Measurements from ENCODE around the gene CRYL1. TPM values are rescaled to one million over a fixed set of nuclear protein-coding genes. Genes with fewer than 3 reads are reported as not detected.

The CRYL1 gene
- total RNA-seq, 3 donors from 2014 or later (not counting 1 experiment from before 2014, with no cell fraction given), result 13.4 to 15.8 (median 14.9) TPM

- Histone ChIP-seq H3K9me3 (ENCODE audit: control insufficient read depth, insufficient read depth, low read length) (no peaks in the 10 kb centered on the region), H3K27ac (ENCODE audit: low read length) (no peak overlapping the region), H3K36me3 (ENCODE audit: control insufficient read depth, insufficient read depth, low read length) (no peaks in the 10 kb centered on the region), H3K27me3 (ENCODE audit: control insufficient read depth, insufficient read depth, low read length) (peaks cover 4% of the 10 kb centered on the region), H3K4me1 (ENCODE audit: control insufficient read depth, insufficient read depth, low read length) (peaks cover 11% of the 10 kb centered on the region), H3K4me3 (ENCODE audit: low read length) (no peak overlapping the region)
- Mint-ChIP-seq H3K36me3 (no peaks in the 10 kb centered on the region), H3K4me1 (peaks cover 12 to 23% of the 10 kb centered on the region in 2 donors), H3K27ac (no peak overlapping the region), H3K27me3 (ENCODE audit: low read depth in 2 of 2) (peaks cover 5 to 6% of the 10 kb centered on the region in 2 donors), H3K9me3 (no peaks in the 10 kb centered on the region), H3K4me3 (no peak overlapping the region)
- WGBS (ENCODE audit: insufficient coverage), result 91% methylated on average over 3 of the region's 3 CpGs
- no peak for TF ChIP-seq CTCF (IDR thresholded peaks at IDR 0.05)
- no peak for DNase-seq
- intact Hi-C loops (cut with micrococcal nuclease), result no loop called here
- no peak for ATAC-seq
Observed at GRCh38 chr13:20360041-20360491, 165.6 kb downstream of the CRYL1 start.

GRCh38 chr13:20359335-20359734 is 166.3 kb downstream of the CRYL1 start:
- ATAC-seq (no peak), DNase-seq (no peak)
- no peak overlapping the region for H3K27ac Mint-ChIP-seq
- H3K9me3 ChIP-seq (ENCODE audit: control insufficient read depth, insufficient read depth, low read length), result no peaks in the 10 kb centered on the region
- no peak overlapping the region for H3K4me3 Mint-ChIP-seq
- no peak for TF ChIP-seq CTCF (IDR thresholded peaks at IDR 0.05)
- WGBS (ENCODE audit: insufficient coverage), result 90% methylated on average over 5 of the region's 5 CpGs
- peaks cover 12 to 23% of the 10 kb centered on the region in 2 donors for H3K4me1 Mint-ChIP-seq
- no peak overlapping the region for H3K27ac ChIP-seq (ENCODE audit: low read length)
- H3K9me3 Mint-ChIP-seq, result no peaks in the 10 kb centered on the region
- no peaks in the 10 kb centered on the region for H3K36me3 Mint-ChIP-seq
- intact Hi-C loops (cut with micrococcal nuclease), result no loop called here
- no peaks in the 10 kb centered on the region for H3K36me3 ChIP-seq (ENCODE audit: control insufficient read depth, insufficient read depth, low read length)
- H3K27me3 ChIP-seq (ENCODE audit: control insufficient read depth, insufficient read depth, low read length), result peaks cover 4% of the 10 kb centered on the region
- H3K4me1 ChIP-seq (ENCODE audit: control insufficient read depth, insufficient read depth, low read length), result peaks cover 11% of the 10 kb centered on the region
- no peak overlapping the region for H3K4me3 ChIP-seq (ENCODE audit: low read length)
- H3K27me3 Mint-ChIP-seq (ENCODE audit: low read depth in 2 of 2), result peaks cover 6 to 12% of the 10 kb centered on the region in 2 donors

GRCh38 chr13:20358022-20358421 is 167.6 kb downstream of the CRYL1 start:
- H3K9me3 ChIP-seq (ENCODE audit: control insufficient read depth, insufficient read depth, low read length), result no peaks in the 10 kb centered on the region
- Mint-ChIP-seq H3K27me3 (ENCODE audit: low read depth in 2 of 2) (peaks cover 11 to 12% of the 10 kb centered on the region in 2 donors), H3K9me3 (no peaks in the 10 kb centered on the region), H3K36me3 (no peaks in the 10 kb centered on the region), H3K4me3 (no peak overlapping the region), H3K27ac (no peak overlapping the region), H3K4me1 (peaks cover 9 to 10% of the 10 kb centered on the region in 2 donors)
- H3K27ac ChIP-seq (ENCODE audit: low read length), result no peak overlapping the region
- WGBS (ENCODE audit: insufficient coverage), result 86% methylated on average over 8 of the region's 8 CpGs
- TF ChIP-seq CTCF (IDR thresholded peaks at IDR 0.05), result no peak
- intact Hi-C loops (cut with micrococcal nuclease), result no loop called here
- no peaks in the 10 kb centered on the region for H3K36me3 ChIP-seq (ENCODE audit: control insufficient read depth, insufficient read depth, low read length)
- ATAC-seq, result no peak
- no peak overlapping the region for H3K4me3 ChIP-seq (ENCODE audit: low read length)
- DNase-seq, result no peak
- peaks cover 4% of the 10 kb centered on the region for H3K27me3 ChIP-seq (ENCODE audit: control insufficient read depth, insufficient read depth, low read length)
- H3K4me1 ChIP-seq (ENCODE audit: control insufficient read depth, insufficient read depth, low read length), result peaks cover 8% of the 10 kb centered on the region

- H3K36me3 ChIP-seq (ENCODE audit: control insufficient read depth, insufficient read depth, low read length), result no peaks in the 10 kb centered on the region
- H3K27me3 Mint-ChIP-seq (ENCODE audit: low read depth in 2 of 2), result peaks cover 12 to 16% of the 10 kb centered on the region in 2 donors
- TF ChIP-seq CTCF (IDR thresholded peaks at IDR 0.05), result no peak
Observed at GRCh38 chr13:20356444-20356843, 169.2 kb downstream of the CRYL1 start.

More at GRCh38 chr13:20356444-20356843, 169.2 kb downstream of the CRYL1 start:
- intact Hi-C loops (cut with micrococcal nuclease), result no loop called here
- Mint-ChIP-seq H3K4me3 (no peak overlapping the region), H3K36me3 (no peaks in the 10 kb centered on the region), H3K9me3 (no peaks in the 10 kb centered on the region), H3K4me1 (peaks cover 0 to under 1% of the 10 kb centered on the region in 2 donors), H3K27ac (no peak overlapping the region)
- DNase-seq, result no peak
- no peak overlapping the region for H3K27ac ChIP-seq (ENCODE audit: low read length)
- 87% methylated on average over 5 of the region's 7 CpGs for WGBS (ENCODE audit: insufficient coverage)
- H3K4me3 ChIP-seq (ENCODE audit: low read length), result no peak overlapping the region
- H3K9me3 ChIP-seq (ENCODE audit: control insufficient read depth, insufficient read depth, low read length), result no peaks in the 10 kb centered on the region
- H3K4me1 ChIP-seq (ENCODE audit: control insufficient read depth, insufficient read depth, low read length), result peaks cover 6% of the 10 kb centered on the region
- peaks cover 6% of the 10 kb centered on the region for H3K27me3 ChIP-seq (ENCODE audit: control insufficient read depth, insufficient read depth, low read length)
- ATAC-seq, result no peak

All from natural killer cell (primary cell).